ENCODE data around the gene MTPN.

DNA sequence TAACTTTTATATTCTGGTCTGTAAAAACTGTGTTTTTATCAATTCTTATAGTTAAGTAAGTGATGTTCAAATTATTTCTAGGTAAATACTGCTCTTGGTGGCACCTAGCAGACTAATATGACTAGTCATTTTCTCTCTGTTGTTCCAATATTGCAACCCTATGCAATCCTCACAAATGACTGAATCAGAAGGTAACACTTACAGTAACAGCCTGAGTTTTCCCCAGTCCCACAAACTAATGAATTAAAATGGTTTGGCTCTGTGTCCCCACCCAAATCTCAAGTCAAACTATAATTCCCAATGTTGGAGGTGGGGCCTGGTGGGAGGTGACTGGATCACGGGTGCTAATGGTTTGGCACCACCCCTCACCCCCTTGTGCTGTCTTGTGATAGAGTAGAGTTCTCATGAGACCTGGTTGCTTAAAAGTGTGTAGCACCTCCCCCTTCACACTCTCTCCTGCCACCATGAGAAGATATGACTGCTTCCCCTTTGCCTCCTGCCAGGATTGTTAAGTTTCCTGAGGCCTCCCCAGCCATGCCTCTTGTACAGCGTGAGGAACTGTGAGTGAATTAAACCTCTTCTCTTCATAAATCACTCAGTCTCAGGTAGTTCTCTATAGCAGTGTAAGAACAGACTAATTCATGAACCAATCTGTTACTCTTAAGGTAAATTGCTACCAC, 43.5 kb downstream of the MTPN start:
- TF ChIP-seq, protein P1, sequence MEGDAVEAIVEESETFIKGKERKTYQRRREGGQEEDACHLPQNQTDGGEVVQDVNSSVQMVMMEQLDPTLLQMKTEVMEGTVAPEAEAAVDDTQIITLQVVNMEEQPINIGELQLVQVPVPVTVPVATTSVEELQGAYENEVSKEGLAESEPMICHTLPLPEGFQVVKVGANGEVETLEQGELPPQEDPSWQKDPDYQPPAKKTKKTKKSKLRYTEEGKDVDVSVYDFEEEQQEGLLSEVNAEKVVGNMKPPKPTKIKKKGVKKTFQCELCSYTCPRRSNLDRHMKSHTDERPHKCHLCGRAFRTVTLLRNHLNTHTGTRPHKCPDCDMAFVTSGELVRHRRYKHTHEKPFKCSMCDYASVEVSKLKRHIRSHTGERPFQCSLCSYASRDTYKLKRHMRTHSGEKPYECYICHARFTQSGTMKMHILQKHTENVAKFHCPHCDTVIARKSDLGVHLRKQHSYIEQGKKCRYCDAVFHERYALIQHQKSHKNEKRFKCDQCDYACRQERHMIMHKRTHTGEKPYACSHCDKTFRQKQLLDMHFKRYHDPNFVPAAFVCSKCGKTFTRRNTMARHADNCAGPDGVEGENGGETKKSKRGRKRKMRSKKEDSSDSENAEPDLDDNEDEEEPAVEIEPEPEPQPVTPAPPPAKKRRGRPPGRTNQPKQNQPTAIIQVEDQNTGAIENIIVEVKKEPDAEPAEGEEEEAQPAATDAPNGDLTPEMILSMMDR (IDR thresholded peaks at IDR 0.05) = no peak
- no peak for TF ChIP-seq POLR2A (IDR thresholded peaks at IDR 0.05)
